ENCODE data around the gene ABCF2.

- TF ChIP-seq MEF2A (IDR thresholded peaks at IDR 0.05; ENCODE audit: borderline replicate concordance, low read depth) (no peak), RFX5 (IDR thresholded peaks at IDR 0.05; ENCODE audit: low read length) (no peak), CTCF (IDR thresholded peaks at IDR 0.05) (no peak)
These were observed 29.5 kb upstream of the ABCF2 start for GRCh38 chr7:151256410-151257045.

All from SK-N-SH (cell line).